Upper lobe of left lung (tissue), 6 donors: ENCODE data around the gene POC1B. TPM values are rescaled to one million over a fixed set of nuclear protein-coding genes. Genes with fewer than 3 reads are reported as not detected.

Experiments
- ATAC-seq, 2 donors: fragments of 200-7000 bp; cut with Tn5 transposase; one replicate each; pipeline ENCODE4 v1.9.1; 2022; ENCODE audit warnings: mild to moderate bottlenecking in 2 of 2, moderate library complexity in 2 of 2; ENCODE audit not compliant: low FRiP score in 2 of 2
- DNase-seq, 2 donors: peaks; one replicate each; pipeline ENCODE4 v3.0.0-alpha.2; 2019 to 2020
- H3K27ac ChIP-seq, 4 donors: fragments of 200-600 bp; sonication (generic); one replicate each; pipeline ENCODE4 v1.5.1; 2016 to 2019
- H3K27me3 ChIP-seq, 4 donors: fragments of 200-600 bp; sonication (generic); one replicate each; pipeline ENCODE4 v1.5.1; 2017 to 2019
- H3K36me3 ChIP-seq, 4 donors: fragments of 200-600 bp; sonication (generic); one replicate each; pipeline ENCODE4 v1.5.1; 2016 to 2019
- H3K4me1 ChIP-seq, 4 donors: fragments of 200-600 bp; sonication (generic); one replicate each; pipeline ENCODE4 v1.5.1; 2018 to 2019
- H3K4me3 ChIP-seq, 4 donors: fragments of 200-600 bp; sonication (generic); one replicate each; pipeline ENCODE4 v1.5.1; 2017 to 2019; ENCODE audit warnings: mild to moderate bottlenecking in 2 of 4, moderate library complexity in 1 of 4
- H3K9me3 ChIP-seq, 4 donors: fragments of 200-600 bp; sonication (generic); one replicate each; pipeline ENCODE4 v1.5.1; 2018 to 2019
- EP300 ChIP-seq, 4 donors: sonication (generic); formaldehyde crosslinking; IDR thresholded peaks; one replicate each; pipeline ENCODE4 v1.5.1; 2017; ENCODE audit warnings: antibody characterized with exemption in 4 of 4, control low read depth in 2 of 4
- POLR2A ChIP-seq, 4 donors: fragments of 450-650 bp; IDR thresholded peaks; one replicate each; pipeline ENCODE4 v1.5.1; 2016 to 2017; ENCODE audit warnings: antibody characterized with exemption in 4 of 4, mild to moderate bottlenecking in 2 of 4
- POLR2AphosphoS5 ChIP-seq, 2 donors: sonication (generic); formaldehyde crosslinking; IDR thresholded peaks; one replicate each; pipeline ENCODE4 v1.5.1; 2017; ENCODE audit warnings: antibody characterized with exemption in 2 of 2
- WGBS, 2 donors: methylation state at CpG; one replicate each; pipeline ENCODE4 v1.1.5; 2017 to 2018; 5-methylcytosine and 5-hydroxymethylcytosine counted together
- total RNA-seq, 6 donors: library from RNA; depleted of rRNA in 4 of 6; stranded (reverse); fragments of >200 nt in 4 of 6; gene quantifications; one replicate each; pipeline versions ENCODE4 v1.1.0 to v1.2.1, GENCODE V29; 2016 to 2021
- TF ChIP-seq, protein P1 (sequence below), 6 experiments: fragments of 450-650 bp in 4 of 6; fragments of 200-600 bp in 2 of 6; sonication (generic) in 2 of 6; IDR thresholded peaks; one replicate each; pipeline ENCODE4 v1.5.1; 2016 to 2019; ENCODE audit warnings: antibody characterized with exemption in 6 of 6
- donor health status: DM: no; HTN: no; CAD: no; lungs with moderate emphysema.
- donor health status: DM: no; HTN: yes; CAD: no; lungs with severe emphysema.

Gene POC1B
- total RNA-seq, 6 donors from 2014 or later: 13.9 to 34.4 (median 21.0) TPM

GRCh38 chr12:89429528-89429927 lies 96.3 kb downstream of the POC1B start:
- 71 to 77% methylated on average over 3 of the region's 3 CpGs for WGBS, 2 donors
- H3K4me1 ChIP-seq: peaks cover 5 to 17% (median 7%) of the 10 kb centered on the region in 4 donors
- H3K27ac ChIP-seq: peak overlapping the region in 1 of 4 donors; percentile 19
- ATAC-seq: no peak
- no peak for DNase-seq
- no peaks in the 10 kb centered on the region for H3K27me3 ChIP-seq
- no peak for TF ChIP-seq EP300 (IDR thresholded peaks at IDR 0.05)
- H3K36me3 ChIP-seq: no peaks in the 10 kb centered on the region
- H3K4me3 ChIP-seq: no peak overlapping the region
- H3K9me3 ChIP-seq: no peaks in the 10 kb centered on the region

GRCh38 chr12:89427508-89428156 lies 98.2 kb downstream of the POC1B start:
- ATAC-seq (peak in 1 of 2 donors; percentile 72), DNase-seq (no peak)
- Histone ChIP-seq H3K27me3 (no peaks in the 10 kb centered on the region), H3K4me1 (peaks cover 5 to 17% (median 7%) of the 10 kb centered on the region in 4 donors), H3K4me3 (no peak overlapping the region), H3K27ac (peak overlapping the region in 2 of 4 donors; percentile 5 to 31), H3K9me3 (no peaks in the 10 kb centered on the region), H3K36me3 (no peaks in the 10 kb centered on the region)
- TF ChIP-seq EP300 (IDR thresholded peaks at IDR 0.05) (no peak), POLR2AphosphoS5 (IDR thresholded peaks at IDR 0.05) (no peak), POLR2A (IDR thresholded peaks at IDR 0.05) (no peak)
- TF ChIP-seq, protein P1, sequence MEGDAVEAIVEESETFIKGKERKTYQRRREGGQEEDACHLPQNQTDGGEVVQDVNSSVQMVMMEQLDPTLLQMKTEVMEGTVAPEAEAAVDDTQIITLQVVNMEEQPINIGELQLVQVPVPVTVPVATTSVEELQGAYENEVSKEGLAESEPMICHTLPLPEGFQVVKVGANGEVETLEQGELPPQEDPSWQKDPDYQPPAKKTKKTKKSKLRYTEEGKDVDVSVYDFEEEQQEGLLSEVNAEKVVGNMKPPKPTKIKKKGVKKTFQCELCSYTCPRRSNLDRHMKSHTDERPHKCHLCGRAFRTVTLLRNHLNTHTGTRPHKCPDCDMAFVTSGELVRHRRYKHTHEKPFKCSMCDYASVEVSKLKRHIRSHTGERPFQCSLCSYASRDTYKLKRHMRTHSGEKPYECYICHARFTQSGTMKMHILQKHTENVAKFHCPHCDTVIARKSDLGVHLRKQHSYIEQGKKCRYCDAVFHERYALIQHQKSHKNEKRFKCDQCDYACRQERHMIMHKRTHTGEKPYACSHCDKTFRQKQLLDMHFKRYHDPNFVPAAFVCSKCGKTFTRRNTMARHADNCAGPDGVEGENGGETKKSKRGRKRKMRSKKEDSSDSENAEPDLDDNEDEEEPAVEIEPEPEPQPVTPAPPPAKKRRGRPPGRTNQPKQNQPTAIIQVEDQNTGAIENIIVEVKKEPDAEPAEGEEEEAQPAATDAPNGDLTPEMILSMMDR (IDR thresholded peaks at IDR 0.05): no peak
- WGBS, 2 donors: 54 to 55% methylated on average over 3 of the region's 3 CpGs

GRCh38 chr12:89424846-89425245 lies 101.0 kb downstream of the POC1B start:
- no peak overlapping the region for H3K4me3 ChIP-seq
- H3K4me1 ChIP-seq: peaks cover 5 to 13% (median 6%) of the 10 kb centered on the region in 4 donors
- no peaks in the 10 kb centered on the region for H3K36me3 ChIP-seq
- WGBS, 2 donors: 88 to 95% methylated on average over 2 of the region's 2 CpGs
- DNase-seq: no peak
- TF ChIP-seq EP300 (IDR thresholded peaks at IDR 0.05): no peak
- TF ChIP-seq, protein P1 (IDR thresholded peaks at IDR 0.05): no peak
- no peak for TF ChIP-seq POLR2A (IDR thresholded peaks at IDR 0.05)
- no peak for TF ChIP-seq POLR2AphosphoS5 (IDR thresholded peaks at IDR 0.05)
- no peak for ATAC-seq
- H3K27me3 ChIP-seq: no peaks in the 10 kb centered on the region
- H3K27ac ChIP-seq: no peak overlapping the region
- no peaks in the 10 kb centered on the region for H3K9me3 ChIP-seq

GRCh38 chr12:89424389-89424788 lies 101.5 kb downstream of the POC1B start:
- TF ChIP-seq, protein P1 (IDR thresholded peaks at IDR 0.05): no peak
- TF ChIP-seq POLR2AphosphoS5 (IDR thresholded peaks at IDR 0.05) (no peak), POLR2A (IDR thresholded peaks at IDR 0.05) (no peak), EP300 (IDR thresholded peaks at IDR 0.05) (no peak)
- Histone ChIP-seq H3K4me3 (no peak overlapping the region), H3K27me3 (no peaks in the 10 kb centered on the region), H3K4me1 (peaks cover 4 to 11% (median 6%) of the 10 kb centered on the region in 4 donors), H3K9me3 (no peaks in the 10 kb centered on the region), H3K27ac (no peak overlapping the region), H3K36me3 (no peaks in the 10 kb centered on the region)
- DNase-seq: no peak
- no peak for ATAC-seq

DNA sequence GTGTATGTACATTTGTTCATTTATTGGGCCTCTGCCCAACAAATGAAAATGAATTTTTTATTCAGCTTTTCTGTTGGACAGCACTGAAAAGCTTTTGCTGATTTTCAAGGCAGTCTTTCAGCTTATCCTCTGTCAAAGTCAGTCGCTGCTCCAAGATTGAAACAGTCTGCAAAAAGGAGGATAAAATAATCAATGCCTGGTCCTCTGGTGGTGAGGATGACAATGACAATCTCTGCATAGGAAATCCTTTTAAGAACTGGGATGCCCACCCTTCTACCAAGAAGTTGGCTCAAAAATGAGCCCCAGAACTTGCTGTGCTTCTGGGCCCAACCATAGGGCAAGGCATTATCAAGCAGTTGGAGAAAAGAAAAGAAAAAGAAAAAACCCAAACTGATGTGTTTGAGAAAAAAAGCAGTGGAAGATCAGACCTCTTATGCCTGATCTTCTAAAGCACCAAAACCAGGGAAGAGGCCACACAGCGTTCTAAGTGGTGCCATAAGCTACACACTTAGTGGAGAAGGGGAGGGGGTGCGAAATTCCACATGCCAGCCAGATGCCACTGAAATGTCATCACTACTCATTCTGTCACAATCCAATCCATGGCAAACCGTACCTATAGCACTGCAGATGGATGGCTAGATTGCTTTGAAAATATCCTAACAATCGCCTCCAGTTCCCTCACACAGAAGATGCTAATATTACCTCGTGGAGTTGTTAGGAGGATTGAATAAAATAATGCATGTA lies 104.6 kb downstream of the POC1B start:
- TF ChIP-seq POLR2AphosphoS5 (IDR thresholded peaks at IDR 0.05) (no peak), EP300 (IDR thresholded peaks at IDR 0.05) (no peak)
- TF ChIP-seq, protein P1 (IDR thresholded peaks at IDR 0.05): peak in 1 of 6 experiments; percentile 22
- H3K4me3 ChIP-seq: no peak overlapping the region
- no peaks in the 10 kb centered on the region for H3K9me3 ChIP-seq
- ATAC-seq (no peak), DNase-seq (no peak)
- 79 to 91% methylated on average over 6 of the region's 6 CpGs for WGBS, 2 donors
- no peaks in the 10 kb centered on the region for H3K36me3 ChIP-seq
- H3K27ac ChIP-seq: no peak overlapping the region
- no peaks in the 10 kb centered on the region for H3K27me3 ChIP-seq
- peaks cover 0 to 11% (median 7%) of the 10 kb centered on the region in 4 donors for H3K4me1 ChIP-seq
